ENCODE data around the gene RPL18.

DNA sequence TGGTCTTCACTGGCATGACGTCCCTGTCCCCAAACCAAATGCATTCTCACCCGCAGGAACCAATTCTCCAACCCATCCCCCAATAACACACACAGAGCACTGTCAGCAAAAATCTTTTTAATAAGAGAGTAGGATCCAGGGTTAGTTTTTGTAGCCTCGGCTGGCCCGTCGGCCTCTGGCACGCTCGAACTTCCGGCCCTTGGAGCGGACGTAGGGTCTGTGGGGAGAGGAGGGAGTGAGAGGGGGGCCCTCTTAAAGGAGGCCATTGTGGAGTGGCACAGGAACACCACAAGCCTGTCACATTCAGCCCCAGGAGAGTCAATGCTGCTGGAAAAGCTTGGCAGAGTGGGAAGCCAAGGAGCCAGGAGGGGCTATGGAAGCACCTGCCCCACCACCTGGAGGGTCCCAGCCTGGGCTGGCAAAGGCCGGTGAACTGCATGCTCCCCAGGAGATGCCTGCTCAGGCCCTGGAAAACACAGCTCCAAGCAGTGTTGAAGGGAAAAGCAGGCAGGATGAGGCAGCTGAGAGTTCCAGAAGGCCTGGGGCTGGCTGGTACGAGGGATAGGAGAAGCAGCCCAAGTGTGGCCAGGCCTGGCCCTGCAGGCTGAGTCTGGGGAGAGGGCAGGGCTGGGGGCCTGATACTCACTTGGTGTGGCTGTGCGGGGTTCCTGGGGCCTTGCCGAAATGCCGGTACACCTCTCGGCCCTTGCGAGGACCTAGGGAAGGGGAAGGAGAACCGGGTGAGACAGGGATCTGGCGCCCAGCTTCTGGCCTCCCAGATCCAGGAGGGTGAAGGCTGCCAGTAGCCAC, 3.5 kb downstream of the RPL18 start:
- no peak for TF ChIP-seq POLR2AphosphoS5 (IDR thresholded peaks at IDR 0.05)
- no peak for TF ChIP-seq CTCF (IDR thresholded peaks at IDR 0.05)
- no peak for TF ChIP-seq POLR2A (IDR thresholded peaks at IDR 0.05)
